Natural killer cell (primary cell): ENCODE results near the gene NDE1. TPM values are rescaled to one million over a fixed set of nuclear protein-coding genes. Genes with fewer than 3 reads are reported as not detected.
"Not testable (repeated sequence)": the region's sequence is repeated elsewhere in the genome, so short reads cannot be mapped to it uniquely, and the experiment has no call there.

Source experiments
- ATAC-seq, 3 donors: fragments of 150-1000 bp in 2 of 3; fragments of 200-7000 bp in 1 of 3; cut with Tn5 transposase; 1 replicate in 1 of 3; 2 replicates in 2 of 3; pipeline ENCODE4 v1.10.0; 2021; ENCODE audit warnings: mild to moderate bottlenecking in 2 of 3, moderate library complexity in 2 of 3
- DNase-seq, 2 donors: peaks; one replicate each; pipeline versions ENCODE4 v3.0.0 to v3.0.0-alpha.2; 2013 to 2021; ENCODE audit warnings: mixed read lengths in 1 of 2
- H3K27ac ChIP-seq: one replicate; pipeline ENCODE4 v1.5.1; 2013; ENCODE audit warnings: mild to moderate bottlenecking, low read length
- H3K27me3 ChIP-seq: one replicate; pipeline ENCODE4 v1.6.1; 2013; ENCODE audit warnings: low read length; ENCODE audit not compliant: control insufficient read depth, insufficient read depth
- H3K36me3 ChIP-seq: one replicate; pipeline ENCODE4 v1.6.1; 2013; ENCODE audit warnings: low read length; ENCODE audit not compliant: control insufficient read depth, insufficient read depth
- H3K4me1 ChIP-seq: one replicate; pipeline ENCODE4 v1.6.1; 2013; ENCODE audit warnings: low read length; ENCODE audit not compliant: control insufficient read depth, insufficient read depth
- H3K4me3 ChIP-seq: one replicate; pipeline ENCODE4 v1.5.1; 2013; ENCODE audit warnings: low read length
- H3K9me3 ChIP-seq: one replicate; pipeline ENCODE4 v1.6.1; 2013; ENCODE audit warnings: low read length; ENCODE audit not compliant: control insufficient read depth, insufficient read depth
- H3K27ac Mint-ChIP-seq, 2 donors: one replicate each; pipeline ENCODE4 v1.8.0; 2022; ENCODE audit warnings: mild to moderate bottlenecking in 2 of 2, mixed read lengths in 2 of 2, moderate library complexity in 1 of 2
- H3K27me3 Mint-ChIP-seq, 2 donors: one replicate each; pipeline ENCODE4 v1.8.0; 2022; ENCODE audit warnings: low read depth in 2 of 2, mixed read lengths in 2 of 2
- H3K36me3 Mint-ChIP-seq: one replicate; pipeline ENCODE4 v1.8.0; 2022; ENCODE audit warnings: mixed read lengths
- H3K4me1 Mint-ChIP-seq, 2 donors: one replicate each; pipeline ENCODE4 v1.8.0; 2022; ENCODE audit warnings: mixed read lengths in 2 of 2
- H3K4me3 Mint-ChIP-seq: one replicate; pipeline ENCODE4 v1.8.0; 2022; ENCODE audit warnings: mild to moderate bottlenecking, moderate library complexity, mixed read lengths
- H3K9me3 Mint-ChIP-seq, 2 donors: one replicate each; pipeline ENCODE4 v1.8.0; 2022; ENCODE audit warnings: mixed read lengths in 2 of 2
- CTCF ChIP-seq: fragments of 200-600 bp; IDR thresholded peaks from one replicate; pipeline ENCODE4 v1.8.0; 2022; ENCODE audit warnings: antibody characterized with exemption
- WGBS: methylation state at CpG from one replicate; pipeline ENCODE4 v1.1.7; 2013; ENCODE audit warnings: missing lambda C conversion rate; ENCODE audit not compliant: insufficient coverage; 5-methylcytosine and 5-hydroxymethylcytosine counted together
- intact Hi-C: fragments of 100-400 bp; cut with micrococcal nuclease; formaldehyde crosslinking; loops from one replicate; pipeline ENCODE4 v1.14.2; 2022
- total RNA-seq, 4 donors: library from RNA; stranded (reverse); fragments of 120-200 nt in 1 of 4; gene quantifications; one replicate each; pipeline versions ENCODE4 v1.2.3 to v1.2.4, GENCODE V29; 2013 to 2022

NDE1 gene
- total RNA-seq, 3 donors from 2014 or later (not counting 1 experiment from before 2014, with no cell fraction given): 104 to 118 (median 114) TPM

GRCh38 chr16:15648135-15648730, 1.8 kb upstream of the NDE1 start:
- no peaks in the 10 kb centered on the region for H3K9me3 Mint-ChIP-seq
- DNase-seq: no peak
- H3K27ac ChIP-seq: no peak overlapping the region
- TF ChIP-seq CTCF: no peak
- peaks cover 23 to 31% of the 10 kb centered on the region in 2 donors for H3K4me1 Mint-ChIP-seq
- ATAC-seq: no peak
- no peak overlapping the region for H3K4me3 Mint-ChIP-seq
- H3K27ac Mint-ChIP-seq: no peak overlapping the region
- H3K36me3 Mint-ChIP-seq: no peaks in the 10 kb centered on the region
- peaks cover 5% of the 10 kb centered on the region for H3K36me3 ChIP-seq
- no peaks in the 10 kb centered on the region for H3K27me3 Mint-ChIP-seq
- peaks cover 29% of the 10 kb centered on the region for H3K4me1 ChIP-seq
- no peaks in the 10 kb centered on the region for H3K9me3 ChIP-seq
- no peak overlapping the region for H3K4me3 ChIP-seq
- no peaks in the 10 kb centered on the region for H3K27me3 ChIP-seq
- intact Hi-C loops: no loop called here
- WGBS: 92% methylated on average over 8 of the region's 9 CpGs

- 87% methylated on average over 17 of the region's 17 CpGs for WGBS
- intact Hi-C loops, H3K27me3 Mint-ChIP-seq, H3K36me3 Mint-ChIP-seq, ATAC-seq, H3K27me3 ChIP-seq, H3K9me3 Mint-ChIP-seq, DNase-seq, H3K9me3 ChIP-seq, H3K36me3 ChIP-seq: not testable (repeated sequence)
- Mint-ChIP-seq H3K4me3 (peak overlapping the region; percentile 89), H3K4me1 (peaks cover 17 to 25% of the 10 kb centered on the region in 2 donors), H3K27ac (peak overlapping the region; percentile 95 to 96)
- Histone ChIP-seq H3K4me3 (peak overlapping the region; percentile 68), H3K27ac (peak overlapping the region; percentile 94), H3K4me1 (peaks cover 29% of the 10 kb centered on the region)
These were observed 734 bp upstream of the NDE1 start for GRCh38 chr16:15649311-15649710.

- no peak for TF ChIP-seq CTCF
- ATAC-seq: no peak
- Histone ChIP-seq H3K9me3 (no peaks in the 10 kb centered on the region), H3K27me3 (no peaks in the 10 kb centered on the region), H3K36me3 (peaks cover 8% of the 10 kb centered on the region), H3K27ac (peak overlapping the region; percentile 94), H3K4me1 (peaks cover 29% of the 10 kb centered on the region), H3K4me3 (peak overlapping the region; percentile 68)
- Mint-ChIP-seq H3K4me3 (peak overlapping the region; percentile 89), H3K27me3 (no peaks in the 10 kb centered on the region), H3K27ac (peak overlapping the region; percentile 95 to 96), H3K4me1 (peaks cover 17 to 25% of the 10 kb centered on the region in 2 donors), H3K36me3 (no peaks in the 10 kb centered on the region), H3K9me3 (no peaks in the 10 kb centered on the region)
- WGBS: 1% methylated on average over 14 of the region's 14 CpGs
- intact Hi-C loops: loop anchor here (1.0 kb wide), 1 partner anchor 7 kb away; no protein-coding TSS in a partner anchor
- no peak for DNase-seq
These were observed 372 bp upstream of the NDE1 start for GRCh38 chr16:15649727-15650018.

GRCh38 chr16:15650698-15651171, 690 bp downstream of the NDE1 start:
- no peaks in the 10 kb centered on the region for H3K27me3 Mint-ChIP-seq
- H3K4me1 ChIP-seq: peaks cover 29% of the 10 kb centered on the region
- WGBS: under 1% methylated on average over 18 of the region's 18 CpGs

More at GRCh38 chr16:15650698-15651171, 690 bp downstream of the NDE1 start:
- Mint-ChIP-seq H3K27ac (peak overlapping the region; percentile 95 to 96), H3K4me3 (peak overlapping the region; percentile 99), H3K9me3 (no peaks in the 10 kb centered on the region), H3K4me1 (peaks cover 17 to 25% of the 10 kb centered on the region in 2 donors), H3K36me3 (no peaks in the 10 kb centered on the region)
- no peaks in the 10 kb centered on the region for H3K9me3 ChIP-seq
- TF ChIP-seq CTCF: no peak
- peak overlapping the region; percentile 94 for H3K4me3 ChIP-seq
- peak; percentile 35 to 81 for DNase-seq
- no peaks in the 10 kb centered on the region for H3K27me3 ChIP-seq
- peak overlapping the region; percentile 93 for H3K27ac ChIP-seq
- H3K36me3 ChIP-seq: peaks cover 8% of the 10 kb centered on the region
- ATAC-seq: peak; percentile 40 to 50 (median 45)
- intact Hi-C loops: loop anchor here (1.0 kb wide), 1 partner anchor 8 kb away; no protein-coding TSS in a partner anchor
